GM21717 (cell line): ENCODE measurements around the gene SLITRK3.
"Not testable (repeated sequence)": the region's sequence is repeated elsewhere in the genome, so short reads cannot be mapped to it uniquely, and the experiment has no call there.

Experiments used
- ATAC-seq: cut with Tn5 transposase; IDR thresholded peaks from one replicate; pipeline ENCODE4 v1.9.1; 2021; ENCODE audit warnings: mild to moderate bottlenecking, moderate library complexity; ENCODE audit not compliant: unreplicated experiment

The SLITRK3 gene

DNA sequence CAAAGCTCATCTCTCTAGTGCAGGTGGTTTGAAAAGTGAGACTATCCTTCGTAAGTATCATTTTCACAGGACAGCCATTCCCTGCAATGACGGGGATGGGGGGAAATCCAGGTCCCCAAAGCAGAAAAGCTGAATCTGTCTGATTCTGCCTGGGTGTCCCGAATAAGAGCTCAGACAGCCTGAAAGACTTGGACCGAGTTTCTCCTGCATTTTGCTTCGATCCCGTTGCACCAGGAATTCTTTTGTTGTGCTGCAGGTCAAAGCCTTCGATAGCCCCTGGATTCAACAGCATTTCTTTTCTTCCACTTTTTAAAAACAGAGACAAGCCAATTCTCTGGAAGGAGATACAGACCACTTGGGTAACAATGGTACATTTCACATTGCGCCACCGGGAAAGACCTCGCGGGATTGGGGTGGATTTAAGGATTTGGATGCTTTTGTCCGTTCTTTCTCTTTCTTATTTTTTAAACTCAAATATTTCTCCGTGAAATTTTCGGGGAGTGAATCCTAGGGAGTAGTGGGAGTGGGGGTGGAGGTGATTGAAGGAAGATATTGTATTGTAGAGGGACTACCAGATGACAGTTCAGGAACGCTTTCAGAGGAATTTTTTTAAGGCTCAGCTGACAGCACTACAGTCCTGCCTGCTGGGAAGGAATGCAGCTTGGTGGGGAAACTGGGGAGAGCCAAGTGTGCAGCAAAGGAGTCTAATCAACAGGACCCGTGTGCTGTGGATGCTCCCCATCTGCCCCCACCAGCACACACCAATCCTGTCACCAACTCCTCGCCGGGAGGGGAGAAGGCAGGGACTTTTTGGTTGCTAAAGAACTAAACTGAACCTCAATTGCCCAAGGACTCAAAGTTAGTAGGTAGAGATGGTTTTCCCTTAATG lies 2.6 kb downstream of the SLITRK3 start:
- ATAC-seq, result no peak

DNA sequence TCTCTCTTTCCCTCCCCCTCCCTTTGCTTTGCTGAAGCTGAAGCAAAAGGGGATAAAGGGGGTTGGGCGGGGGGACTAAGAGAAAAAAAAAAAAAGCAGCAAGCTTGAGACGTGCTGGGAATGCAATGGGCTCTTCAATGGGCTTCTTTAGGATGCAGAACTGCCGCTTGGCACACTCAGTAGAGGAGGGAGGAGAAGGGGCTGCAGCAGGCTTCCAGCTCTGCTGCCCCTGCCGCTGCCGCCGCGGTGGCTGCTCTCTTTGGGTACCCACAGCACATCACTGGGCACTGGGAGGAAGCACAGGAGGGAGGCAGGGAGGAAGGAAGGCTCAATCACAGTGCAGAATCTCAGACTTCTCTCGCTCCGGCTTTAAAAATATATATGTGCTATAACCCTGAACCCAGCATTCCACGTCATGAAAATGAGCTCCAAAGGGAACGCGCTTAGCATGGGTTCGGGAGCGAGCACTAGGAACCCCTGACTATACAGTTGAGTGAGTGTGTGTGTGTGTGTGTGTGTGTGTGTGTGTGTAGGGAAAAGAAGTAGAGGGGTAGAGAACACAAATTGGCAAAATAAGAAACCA lies 3.5 kb downstream of the SLITRK3 start:
- ATAC-seq, result no peak

DNA sequence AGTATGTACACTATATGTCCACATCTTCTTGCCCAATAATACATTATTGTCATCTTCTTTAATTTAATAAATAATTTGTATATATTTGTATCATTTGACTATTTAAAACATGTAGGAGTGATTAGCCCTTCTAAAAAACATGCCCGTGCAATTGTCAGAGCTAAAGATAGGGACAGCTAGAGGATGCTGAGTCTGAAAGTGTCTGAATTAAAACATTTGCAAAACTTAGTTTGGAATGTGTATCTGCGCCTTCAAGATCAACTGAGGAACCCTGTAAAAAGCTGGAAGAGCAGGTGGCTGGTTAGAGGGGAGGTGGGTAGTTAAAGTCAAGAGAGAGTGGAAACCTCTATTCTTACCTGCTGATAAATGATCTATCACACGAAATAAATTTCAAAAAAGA lies 4.7 kb downstream of the SLITRK3 start:
- ATAC-seq, result no peak

DNA sequence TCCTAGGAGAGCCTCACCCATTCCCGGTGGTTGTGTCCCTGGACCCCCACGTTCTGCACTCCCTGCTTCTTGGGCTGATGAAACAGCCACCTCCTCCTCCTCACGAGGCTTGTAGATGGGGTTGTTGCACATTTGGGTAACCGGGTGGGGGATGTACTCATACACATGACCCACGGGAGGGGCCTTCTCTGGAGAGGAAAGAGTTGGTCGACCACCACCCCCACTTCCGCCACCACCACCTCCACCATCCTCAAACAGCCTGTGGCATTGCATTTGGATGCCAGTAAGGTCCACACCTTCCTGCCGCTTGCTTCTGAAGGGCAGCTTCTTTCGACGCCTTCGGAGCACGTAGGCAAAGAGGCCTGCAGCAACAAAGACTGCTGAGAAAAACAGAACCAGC lies 7.7 kb downstream of the SLITRK3 start:
- no peak for ATAC-seq

DNA sequence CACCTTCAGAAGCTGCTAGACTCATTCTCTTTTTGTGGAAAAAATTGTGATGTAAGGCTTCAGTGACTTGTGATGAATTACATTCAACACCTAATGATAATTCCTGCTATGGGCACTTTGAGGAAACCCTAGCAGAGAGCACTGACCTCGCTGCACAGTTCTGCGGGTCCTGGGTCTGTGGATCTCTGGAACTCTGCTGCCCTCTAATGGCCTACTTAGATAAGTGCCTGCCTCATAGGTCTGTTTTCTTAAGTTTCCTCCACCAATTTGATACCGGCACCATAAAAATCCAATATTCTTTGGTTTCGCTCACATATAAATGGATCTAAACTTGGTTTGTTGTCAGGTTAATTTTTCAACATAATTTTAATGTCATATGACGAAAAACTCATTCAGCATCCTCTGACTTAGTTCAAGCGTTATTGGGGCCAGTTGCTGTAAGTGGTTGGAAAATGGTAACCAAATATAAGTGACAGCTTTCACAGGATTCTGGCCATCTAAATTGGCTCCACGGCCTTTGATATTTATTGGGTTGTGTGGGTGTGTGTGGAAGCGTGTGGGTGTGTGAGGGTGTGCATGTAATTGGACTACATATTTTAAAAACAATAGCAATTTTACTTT lies 10.4 kb downstream of the SLITRK3 start:
- ATAC-seq, result peak; percentile 99

DNA sequence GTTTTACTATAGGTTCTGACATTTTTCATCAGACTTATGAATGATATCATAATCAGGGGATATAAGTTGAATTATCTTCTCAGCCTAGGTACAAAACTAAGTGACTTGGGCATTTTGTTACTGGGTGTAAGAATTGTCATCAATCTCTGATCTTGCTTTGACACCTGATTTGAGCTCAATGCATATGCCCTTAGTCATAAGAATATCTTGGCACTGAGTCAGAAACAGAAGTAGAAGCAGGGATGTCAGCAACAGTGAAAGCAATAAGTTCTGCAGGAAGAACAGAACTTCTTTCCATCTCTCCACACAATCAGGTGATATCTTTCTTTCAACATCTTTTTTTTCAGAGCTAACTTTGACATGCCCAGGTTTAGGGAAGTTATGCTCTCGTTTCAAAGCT lies 14.6 kb downstream of the SLITRK3 start:
- ATAC-seq, result no peak

DNA sequence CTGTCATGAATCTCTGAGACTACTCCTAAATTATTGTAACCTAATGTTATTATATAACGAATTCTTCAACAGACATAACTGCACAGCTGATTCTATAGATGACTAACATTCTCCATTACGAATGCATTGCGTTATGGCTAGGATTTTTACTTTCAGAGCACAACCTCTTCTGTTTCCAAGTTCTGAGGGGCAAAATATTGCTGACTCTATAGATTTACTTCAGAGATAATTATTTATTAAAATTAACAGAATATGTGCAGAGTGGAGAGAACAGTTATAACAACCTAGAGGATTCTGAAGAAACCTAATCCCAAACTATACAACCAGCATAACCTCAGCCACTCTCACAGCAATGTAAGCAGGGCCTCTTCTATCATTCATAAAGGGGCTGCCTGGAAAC lies 25.9 kb downstream of the SLITRK3 start:
- no peak for ATAC-seq

DNA sequence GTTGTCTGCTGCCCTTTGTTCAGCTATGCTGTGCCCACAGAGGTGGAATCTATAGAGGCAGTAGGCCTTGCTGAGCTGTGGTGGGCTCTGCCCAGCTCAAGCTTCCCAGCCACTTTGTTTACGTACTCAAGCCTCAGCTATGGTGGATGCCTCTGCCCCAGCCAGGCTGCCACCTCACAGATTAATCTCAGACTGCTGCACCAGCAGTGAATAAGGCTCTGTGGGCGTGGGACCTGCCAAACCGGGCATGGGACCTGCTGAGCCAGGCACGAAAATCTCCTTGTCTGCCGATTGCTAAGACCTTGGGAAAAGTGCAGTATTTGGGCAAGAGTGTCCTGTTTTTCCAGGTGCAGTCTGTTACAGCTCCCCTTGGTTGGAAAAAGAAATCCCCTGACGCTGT lies 26.8 kb downstream of the SLITRK3 start:
- no peak for ATAC-seq

DNA sequence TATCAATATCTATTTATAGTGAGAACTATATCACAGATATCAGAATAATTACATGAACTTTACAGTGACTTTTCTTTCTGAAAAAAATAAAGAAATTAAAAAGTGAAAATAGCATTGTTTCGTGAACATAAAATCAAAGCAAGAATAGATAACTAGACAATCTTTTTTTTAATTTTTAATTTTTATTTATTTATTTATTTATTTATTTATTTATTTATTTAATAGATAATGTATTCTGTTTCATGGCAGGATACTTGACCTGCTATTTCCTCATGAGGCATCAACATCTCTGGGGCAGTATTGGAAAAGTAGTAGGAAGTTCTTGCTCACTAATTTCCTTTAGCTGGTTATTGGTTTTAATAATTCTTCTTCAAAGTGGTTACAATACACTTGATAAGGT lies 33.3 kb downstream of the SLITRK3 start:
- ATAC-seq, result no peak

DNA sequence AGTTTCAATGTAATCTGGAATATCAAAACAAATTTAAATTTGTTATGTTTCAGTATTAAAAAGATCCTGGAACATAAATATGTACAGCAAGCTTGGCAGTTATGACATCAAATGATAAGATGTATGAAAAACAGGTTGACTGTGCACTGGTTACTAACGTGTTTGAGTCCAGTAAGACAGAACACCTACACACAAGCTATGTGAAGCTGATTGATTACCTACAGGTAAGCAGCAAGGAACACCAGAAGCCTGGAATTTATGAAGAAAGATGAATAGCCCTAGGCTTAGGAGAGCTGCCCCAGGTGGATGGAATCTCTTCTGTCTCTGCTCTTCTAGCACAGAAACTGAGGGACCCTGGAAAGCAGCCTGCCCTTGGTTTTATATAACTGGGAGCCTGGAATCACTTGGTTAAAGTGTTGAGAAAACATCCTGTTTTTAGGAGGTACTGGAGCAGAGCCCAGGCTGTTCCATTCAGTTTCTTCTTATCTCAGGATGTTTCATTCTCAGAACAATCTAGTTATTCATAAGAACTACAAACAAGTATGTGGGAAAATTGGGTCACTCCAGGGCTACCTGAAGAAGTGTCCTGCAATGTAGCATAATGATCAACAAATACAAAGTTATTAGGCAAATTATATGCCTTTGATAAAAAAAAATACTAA lies 36.3 kb downstream of the SLITRK3 start:
- no peak for ATAC-seq

DNA sequence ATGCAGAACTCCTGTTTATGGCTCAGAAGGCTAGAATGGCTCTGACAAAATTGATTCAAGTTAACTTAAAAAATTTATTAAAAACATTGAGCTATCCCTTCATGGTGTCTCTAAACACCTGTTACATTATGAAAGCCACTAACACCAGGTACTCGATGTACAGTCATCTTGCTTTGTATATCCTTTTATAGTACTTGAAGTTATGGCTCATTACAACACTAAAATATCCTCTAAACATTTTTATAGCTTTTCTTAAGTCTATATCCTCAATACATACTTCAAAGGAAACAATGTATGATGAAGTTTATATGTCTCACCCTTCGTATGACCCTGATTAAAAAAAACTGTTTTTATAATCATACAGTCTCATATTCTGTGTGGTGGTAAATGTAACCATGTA lies 38.2 kb downstream of the SLITRK3 start:
- ATAC-seq, result no peak

DNA sequence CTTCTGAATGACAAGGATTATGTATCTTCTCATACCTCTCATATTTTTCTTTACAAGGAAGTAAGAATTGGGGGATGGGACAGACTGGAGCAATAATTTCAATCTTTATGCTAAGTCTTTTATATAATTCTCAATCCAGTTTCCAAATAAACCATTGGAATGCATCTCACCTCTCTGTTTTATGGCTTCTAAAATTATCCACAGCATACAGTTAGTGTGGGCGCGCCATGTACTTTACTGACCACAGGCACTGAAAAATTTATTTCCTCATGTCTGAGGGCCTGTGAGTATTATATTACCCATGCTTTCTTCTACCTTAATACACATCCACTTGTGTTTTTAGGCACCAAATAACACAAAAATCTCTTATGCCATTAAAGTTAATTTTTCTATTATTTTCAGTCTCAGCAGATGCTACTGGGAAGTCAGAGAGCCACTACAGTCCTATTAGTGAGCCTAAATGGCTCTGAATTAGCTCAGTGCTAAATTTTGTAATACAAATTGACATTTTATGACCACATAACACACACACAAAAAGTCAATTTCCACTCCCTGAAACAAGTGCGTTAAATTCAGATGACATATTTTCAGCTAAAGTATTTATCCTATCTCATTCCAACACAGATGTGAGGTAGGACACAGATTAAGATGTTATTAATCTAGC lies 39.3 kb downstream of the SLITRK3 start:
- ATAC-seq, result no peak

DNA sequence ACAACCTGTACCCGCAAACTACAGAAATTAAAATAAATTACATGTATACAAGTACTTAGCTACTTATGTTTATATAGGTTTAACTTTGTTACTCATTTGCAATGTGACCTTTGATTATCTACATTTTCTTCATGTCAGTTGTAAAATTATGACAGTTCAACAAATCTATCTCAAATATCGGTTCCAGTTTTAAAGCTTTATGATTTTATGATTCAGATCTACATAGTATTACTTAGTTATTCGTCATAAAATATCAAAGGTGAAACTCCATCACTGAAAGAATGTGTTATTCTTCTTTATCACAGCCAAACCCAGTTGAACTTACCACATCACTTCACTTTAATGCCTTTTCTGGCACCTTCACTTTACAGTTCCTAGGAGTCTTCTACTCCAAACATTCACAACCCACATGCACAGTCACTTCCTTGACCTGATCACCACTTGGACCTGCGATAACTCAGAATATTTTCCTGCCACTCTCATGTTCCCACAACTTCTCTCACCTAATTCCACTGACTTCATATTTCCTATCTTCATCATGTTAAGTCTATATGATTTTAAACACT lies 47.2 kb downstream of the SLITRK3 start:
- ATAC-seq, result no peak

DNA sequence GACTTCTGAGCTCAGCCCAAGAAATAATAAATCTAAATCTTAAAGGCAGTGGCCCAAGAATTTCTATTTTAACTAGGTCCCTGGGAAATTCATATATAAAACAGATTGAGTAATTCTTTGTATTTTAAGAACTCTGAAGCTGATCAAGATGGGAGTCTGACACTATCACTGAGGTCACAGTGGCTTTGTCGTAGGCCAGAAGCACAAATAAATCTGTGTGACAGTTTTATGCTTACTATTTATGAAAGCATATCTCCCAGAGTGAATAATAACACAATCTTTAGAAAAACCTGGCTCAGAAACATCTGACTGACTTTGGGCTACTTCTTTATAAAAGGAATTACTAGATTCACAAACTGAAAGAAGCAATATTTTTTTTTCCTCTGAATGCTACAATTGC lies 51.9 kb downstream of the SLITRK3 start:
- ATAC-seq, result no peak

DNA sequence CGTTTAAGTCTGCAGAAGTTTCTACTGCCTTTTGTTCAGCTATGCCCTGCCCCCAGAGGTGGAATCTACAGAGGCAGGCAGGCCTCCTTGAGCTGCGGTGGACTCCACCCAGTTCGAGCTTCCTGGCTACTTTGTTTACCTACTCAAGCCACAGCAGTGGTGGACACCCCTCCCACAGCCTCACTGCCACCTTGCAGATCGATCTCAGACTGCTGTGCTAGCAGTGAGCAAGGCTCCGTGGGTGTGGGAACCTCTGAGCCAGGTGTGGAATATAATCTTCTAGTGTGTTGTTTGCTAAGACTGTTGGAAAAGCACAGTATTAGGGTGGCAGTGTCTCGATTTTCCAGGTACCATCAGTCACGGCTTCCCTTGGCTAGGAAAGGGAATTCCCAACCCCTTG lies 56.3 kb downstream of the SLITRK3 start:
- not testable (repeated sequence) for ATAC-seq
